HG03432 (cell line): ENCODE measurements around the gene ZNF580.

Experiments
- ATAC-seq: cut with Tn5 transposase; IDR thresholded peaks from one replicate; pipeline ENCODE4 v1.9.1; 2021; ENCODE audit warnings: mild to moderate bottlenecking, moderate library complexity; ENCODE audit not compliant: unreplicated experiment

The ZNF580 gene

DNA sequence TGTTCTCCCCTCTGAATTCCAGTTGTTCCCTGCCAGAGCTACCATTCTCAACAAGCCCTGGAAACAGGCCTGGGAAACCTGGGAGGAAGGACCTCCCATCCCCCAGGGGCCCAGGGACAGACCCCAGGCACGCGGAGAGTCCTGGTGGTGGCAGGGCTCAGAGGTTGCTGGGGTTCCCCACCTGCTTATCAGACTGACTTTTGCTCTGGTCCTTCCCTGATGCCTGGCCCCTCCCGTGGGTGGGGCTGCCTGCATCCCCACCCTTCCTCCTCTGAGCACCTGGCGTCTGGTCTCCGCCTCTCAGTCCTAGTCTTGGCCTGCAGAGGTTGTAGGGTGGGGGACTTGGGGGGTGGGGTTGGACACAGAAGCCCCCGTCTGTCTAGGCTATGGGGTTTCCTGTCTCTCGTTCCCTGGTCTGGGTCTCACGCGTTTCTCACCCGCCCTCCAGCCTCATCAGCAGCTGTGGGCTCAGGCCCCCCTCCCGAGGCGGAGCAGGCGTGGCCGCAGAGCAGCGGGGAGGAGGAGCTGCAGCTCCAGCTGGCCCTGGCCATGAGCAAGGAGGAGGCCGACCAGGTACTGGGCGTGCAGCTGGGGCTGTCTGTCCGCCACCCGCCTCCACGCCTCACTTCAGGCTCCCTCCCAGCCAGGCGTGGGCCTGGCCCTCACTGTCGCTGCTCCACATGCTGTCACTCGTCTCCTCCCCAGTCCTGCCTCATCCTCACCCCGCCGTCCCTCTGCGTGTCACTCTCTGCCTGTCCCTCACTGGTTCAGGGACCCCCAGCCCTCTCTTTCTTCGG, 47.8 kb downstream of the ZNF580 start:
- no peak for ATAC-seq

- no peak for ATAC-seq
Observed at GRCh38 chr19:55689411-55690108, 48.8 kb downstream of the ZNF580 start.

DNA sequence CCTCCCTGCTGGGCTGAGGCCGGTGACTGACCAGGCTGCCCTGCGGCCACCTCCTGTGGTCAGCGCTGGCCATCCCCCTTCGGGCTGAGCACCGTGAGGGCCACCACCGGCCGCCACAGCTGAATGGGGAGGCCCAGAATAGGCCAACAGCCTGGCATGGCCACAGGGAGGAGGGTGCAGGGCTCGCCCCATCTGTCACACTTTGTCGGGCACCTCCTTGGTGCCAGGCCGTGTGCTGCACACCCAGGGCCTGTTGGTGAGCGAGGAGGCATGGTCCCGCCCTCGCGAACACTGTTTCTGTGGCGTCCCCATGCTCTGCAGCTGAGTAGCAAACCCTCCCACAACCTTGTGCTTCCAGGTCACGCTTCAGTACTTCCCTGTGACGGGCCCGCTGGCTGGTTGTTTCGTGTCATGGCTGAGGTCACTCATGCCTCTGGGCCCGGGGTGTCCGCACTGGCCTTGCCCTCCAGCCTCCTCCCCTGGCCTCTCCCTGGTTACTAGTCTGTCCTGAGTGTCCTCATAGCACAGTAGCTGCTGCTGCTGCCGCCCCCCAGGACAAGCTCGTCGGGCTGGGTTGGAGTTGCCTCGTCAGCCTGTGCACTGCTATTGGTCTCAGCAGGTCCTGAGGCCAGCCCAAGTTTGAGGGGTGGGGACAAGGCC, 49.4 kb downstream of the ZNF580 start:
- ATAC-seq: no peak

GRCh38 chr19:55690769-55691545, 50.2 kb downstream of the ZNF580 start:
- no peak for ATAC-seq

GRCh38 chr19:55691561-55692481, 51.0 kb downstream of the ZNF580 start:
- ATAC-seq: no peak

- ATAC-seq: no peak
Observed at GRCh38 chr19:55692681-55693081, 51.9 kb downstream of the ZNF580 start.
